Kidney epithelial cell (primary cell): Measurements from ENCODE around the gene ELSPBP1. TPM values are rescaled to one million over a fixed set of nuclear protein-coding genes. Genes with fewer than 3 reads are reported as not detected.

Experiments used
- DNase-seq: peaks from one replicate; pipeline ENCODE4 v3.0.0-alpha.2; 2010; ENCODE audit warnings: low read depth
- H3K27me3 ChIP-seq: 2 replicates; pipeline ENCODE4 v1.6.0; 2011; ENCODE audit warnings: low read length; ENCODE audit not compliant: control insufficient read depth, insufficient read depth
- H3K36me3 ChIP-seq: 2 replicates; pipeline ENCODE4 v1.5.1; 2011; ENCODE audit warnings: low read length; ENCODE audit not compliant: control insufficient read depth, insufficient read depth
- H3K4me3 ChIP-seq: 2 replicates; pipeline ENCODE4 v1.5.1; 2011; ENCODE audit warnings: low read depth, mild to moderate bottlenecking, control low read depth, low read length
- CTCF ChIP-seq: IDR thresholded peaks from 2 replicates; pipeline ENCODE4 v1.5.1; 2011; ENCODE audit warnings: mild to moderate bottlenecking, moderate library complexity, low read length, control low read depth, inconsistent platforms; ENCODE audit not compliant: insufficient read depth, poor library complexity, severe bottlenecking
- total RNA-seq: library from RNA; depleted of rRNA; stranded (reverse); fragments of >200 nt; gene quantifications from 2 replicates; pipeline ENCODE4 v1.2.3, GENCODE V29; 2015

ELSPBP1 gene
- total RNA-seq, 1 donor from 2014 or later: not detected

GRCh38 chr19:48044561-48044960 lies 50.1 kb downstream of the ELSPBP1 start:
- Histone ChIP-seq H3K36me3 (no peaks in the 10 kb centered on the region), H3K27me3 (no peaks in the 10 kb centered on the region), H3K4me3 (no peak overlapping the region)
- no peak for TF ChIP-seq CTCF
- DNase-seq: no peak

GRCh38 chr19:48051335-48052033 lies 57.1 kb downstream of the ELSPBP1 start:
- no peak for DNase-seq
- Histone ChIP-seq H3K4me3 (no peak overlapping the region), H3K36me3 (no peaks in the 10 kb centered on the region), H3K27me3 (no peaks in the 10 kb centered on the region)
- TF ChIP-seq CTCF: no peak

GRCh38 chr19:48053076-48053475 lies 58.6 kb downstream of the ELSPBP1 start:
- Histone ChIP-seq H3K27me3 (no peaks in the 10 kb centered on the region), H3K36me3 (no peaks in the 10 kb centered on the region), H3K4me3 (no peak overlapping the region)
- TF ChIP-seq CTCF: no peak
- no peak for DNase-seq

- TF ChIP-seq CTCF: no peak
- no peak overlapping the region for H3K4me3 ChIP-seq
- no peaks in the 10 kb centered on the region for H3K36me3 ChIP-seq
- DNase-seq: no peak
- H3K27me3 ChIP-seq: no peaks in the 10 kb centered on the region
These were observed 59.4 kb downstream of the ELSPBP1 start for GRCh38 chr19:48053856-48054255.

GRCh38 chr19:48059331-48059730 lies 64.9 kb downstream of the ELSPBP1 start:
- DNase-seq: no peak
- no peaks in the 10 kb centered on the region for H3K27me3 ChIP-seq
- H3K36me3 ChIP-seq: no peaks in the 10 kb centered on the region
- H3K4me3 ChIP-seq: no peak overlapping the region
- no peak for TF ChIP-seq CTCF

- TF ChIP-seq CTCF: no peak
- Histone ChIP-seq H3K36me3 (no peaks in the 10 kb centered on the region), H3K4me3 (no peak overlapping the region), H3K27me3 (no peaks in the 10 kb centered on the region)
- DNase-seq: no peak
These were observed 65.9 kb downstream of the ELSPBP1 start for GRCh38 chr19:48060381-48060780.
